HL-60/S4 treated with phorbol 12-myristate 13-acetate at 8.2 ng/mL for 4 days and 3 days (cell line): ENCODE measurements around the gene THAP4.

Experiments
- in situ Hi-C: fragments of 300-500 bp; cut with MboI; formaldehyde crosslinking; loops from 2 replicates; pipeline ENCODE4 v1.15.0; 2022; ENCODE audit warnings: low sequenced_read_pairs

The THAP4 gene

DNA sequence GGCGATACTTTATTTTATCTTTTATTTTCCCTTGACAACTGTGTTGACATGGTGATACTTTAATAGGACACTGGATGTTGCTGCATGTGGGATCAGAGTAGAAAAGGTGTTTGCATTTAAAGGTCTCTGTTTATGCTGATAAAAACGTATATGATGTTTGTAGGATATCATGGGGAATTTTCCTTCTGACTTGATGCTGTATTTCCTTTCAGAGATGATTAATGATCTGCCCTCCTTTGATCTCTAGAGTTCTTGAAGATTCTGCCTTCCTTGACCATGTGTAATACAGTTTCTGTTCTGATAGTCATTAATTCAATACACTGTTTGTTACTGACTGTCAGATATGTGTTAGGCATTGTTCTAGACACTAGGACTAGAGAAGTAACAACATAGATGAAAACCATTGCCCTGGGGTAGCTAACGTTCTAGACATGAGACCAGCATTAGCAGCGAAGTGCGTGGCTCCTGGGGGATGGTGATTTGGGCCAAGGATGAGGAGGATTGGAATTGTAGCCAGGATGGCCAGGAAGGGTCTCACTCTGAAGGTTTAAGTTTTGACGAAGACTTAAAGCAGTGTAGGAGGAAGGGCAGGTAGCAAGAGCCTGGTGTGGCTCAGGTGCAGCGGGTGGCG is 3.3 kb upstream of the THAP4 start:
- in situ Hi-C loops: no loop called here

DNA sequence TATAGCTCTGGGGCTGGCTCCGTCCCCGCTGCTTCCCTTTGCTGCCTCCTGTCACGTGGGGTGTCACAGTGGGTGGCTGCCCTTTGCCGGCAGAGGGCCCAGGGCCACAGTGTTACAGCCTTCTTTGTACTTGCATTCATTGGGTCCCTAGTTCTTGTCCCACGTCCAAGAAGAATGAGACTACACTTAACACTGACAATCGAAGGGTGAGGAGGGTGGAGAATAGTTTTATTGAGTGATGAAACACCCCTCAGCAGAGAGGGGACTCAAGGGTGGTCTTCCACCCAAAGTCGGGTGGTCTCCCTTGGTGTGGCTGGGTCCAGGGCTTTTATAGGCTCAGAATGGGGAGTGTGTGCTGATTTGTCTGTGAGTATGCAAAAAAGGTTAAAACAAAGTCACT is 2.4 kb upstream of the THAP4 start:
- in situ Hi-C loops: no loop called here

DNA sequence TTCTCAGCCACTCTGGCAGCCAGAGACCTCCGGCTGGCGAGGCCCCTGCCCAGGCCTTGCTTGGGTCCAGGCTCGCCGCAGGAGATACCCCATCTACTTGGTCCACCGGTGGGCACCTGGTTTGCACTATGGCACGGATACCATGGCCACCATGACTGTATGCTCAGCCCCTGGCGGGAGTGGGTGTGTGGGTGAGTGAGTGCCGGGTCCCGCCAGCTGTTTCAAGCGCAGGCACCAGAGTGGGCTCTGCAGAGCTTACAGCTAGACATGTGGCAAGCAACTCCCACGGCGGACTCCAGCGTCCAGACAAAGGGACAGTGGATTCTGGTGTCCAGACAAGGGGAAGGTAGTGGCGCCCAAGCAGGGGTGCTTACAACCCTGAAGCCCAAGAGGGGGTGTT is 2.0 kb upstream of the THAP4 start:
- in situ Hi-C loops: no loop called here

DNA sequence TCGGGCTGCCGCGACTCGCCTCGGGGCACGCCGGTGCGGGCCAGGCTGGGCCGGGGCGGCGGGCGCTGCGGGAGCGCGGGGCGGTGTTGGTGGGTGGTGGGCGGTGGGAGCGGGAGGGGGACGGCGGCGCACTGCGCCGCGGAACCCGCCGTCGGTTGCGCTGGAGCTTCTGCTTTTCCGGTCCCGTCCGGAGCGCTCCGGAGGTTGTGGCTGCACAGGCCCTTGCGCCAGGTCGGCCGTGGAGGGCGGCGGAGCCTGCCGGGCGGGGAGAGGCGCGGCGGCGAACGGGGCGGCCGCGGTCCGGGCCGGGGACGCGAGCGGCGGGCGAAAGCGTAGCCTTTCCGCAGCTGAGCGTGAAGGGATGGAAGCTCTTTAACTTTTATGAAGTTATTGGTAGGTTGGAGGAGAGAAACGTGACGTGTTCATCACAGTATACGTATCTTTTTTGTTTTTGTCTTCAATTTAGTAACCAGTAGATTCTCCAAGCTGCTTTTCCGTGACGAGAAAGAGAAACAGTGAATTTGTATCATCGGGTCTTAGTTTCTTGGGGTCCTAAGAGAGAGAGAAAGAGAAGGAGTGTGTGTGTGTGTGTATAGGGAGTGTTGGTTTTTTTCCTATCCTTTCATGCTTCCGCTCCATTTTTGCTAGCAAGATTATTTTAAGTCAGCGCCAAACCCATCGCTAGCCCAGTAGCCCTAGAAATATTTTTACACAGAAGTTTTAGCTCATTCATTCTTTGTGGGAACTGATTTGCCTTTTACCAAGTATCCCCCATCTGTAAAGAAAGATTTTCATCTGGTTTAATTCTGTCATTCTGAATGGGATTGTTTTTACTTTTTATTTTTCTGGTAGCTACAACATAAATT is 1.1 kb upstream of the THAP4 start:
- in situ Hi-C loops: no loop called here

DNA sequence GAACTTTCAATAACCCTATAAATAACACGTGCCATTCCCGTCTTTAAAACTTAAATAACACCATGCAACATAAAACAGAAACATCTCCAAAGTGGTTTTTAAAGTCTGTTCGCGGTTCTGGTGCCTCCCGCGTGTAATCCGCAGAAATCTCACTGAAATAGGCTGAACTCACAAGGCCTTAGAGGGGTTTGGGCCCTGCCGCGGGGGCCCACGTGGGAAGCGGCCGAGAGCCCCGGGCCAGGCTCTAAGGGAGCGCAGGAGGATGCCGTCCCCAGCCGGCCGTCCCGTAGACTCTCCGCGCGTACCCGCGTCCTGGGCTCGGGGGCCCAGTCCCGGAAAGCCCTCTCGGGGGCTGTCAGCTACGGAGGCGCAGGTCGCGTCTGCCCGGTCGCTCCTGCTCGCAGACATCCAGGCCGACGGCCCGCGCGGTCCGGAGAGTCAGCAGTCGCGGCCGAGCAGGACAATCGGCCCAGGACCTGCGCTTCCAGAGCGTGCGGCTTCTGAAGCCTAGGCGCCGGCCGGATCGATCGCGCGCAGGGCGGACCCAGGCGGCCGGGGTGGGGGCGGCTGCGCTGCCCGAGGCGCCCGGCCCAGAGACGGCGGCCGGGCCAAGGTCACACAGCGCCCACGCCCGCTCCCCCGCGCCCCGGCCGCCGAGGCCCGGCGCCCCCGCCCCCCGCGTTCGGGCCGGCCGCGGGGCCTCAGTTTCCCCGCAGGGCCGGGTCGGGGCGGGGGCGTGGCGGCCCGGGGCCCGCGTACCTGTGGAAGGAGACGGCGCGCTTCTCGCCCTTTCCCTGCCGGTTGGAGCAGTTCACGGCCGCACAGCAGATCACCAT is 558 bp downstream of the THAP4 start:
- in situ Hi-C loops: no loop called here

DNA sequence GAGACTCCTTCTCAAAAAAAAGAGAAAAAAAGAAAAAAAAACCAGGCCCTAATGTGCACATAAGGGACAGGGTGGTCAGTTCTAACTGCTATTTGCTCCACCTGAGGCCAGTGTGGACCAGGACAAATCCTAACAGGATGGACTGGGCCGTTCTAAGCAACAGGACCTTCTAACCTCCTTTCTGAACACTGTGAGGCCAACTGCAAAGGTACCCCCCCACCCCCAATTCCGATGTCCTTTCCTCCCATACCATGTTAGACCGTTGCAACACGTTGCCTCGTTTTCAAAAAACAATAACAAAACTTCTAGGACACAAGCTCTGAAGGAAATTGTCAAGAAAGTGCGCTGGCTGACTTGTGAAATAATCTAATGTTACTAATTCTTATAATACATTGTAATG is 1.2 kb downstream of the THAP4 start:
- in situ Hi-C loops: no loop called here

- in situ Hi-C loops: no loop called here
These were observed 3.4 kb downstream of the THAP4 start for GRCh38 chr2:241633561-241633960.

- in situ Hi-C loops: no loop called here
These were observed 4.3 kb downstream of the THAP4 start for GRCh38 chr2:241632478-241633325.

- in situ Hi-C loops: no loop called here
These were observed 7.1 kb downstream of the THAP4 start for GRCh38 chr2:241629762-241630435.

- in situ Hi-C loops: no loop called here
These were observed 9.3 kb downstream of the THAP4 start for GRCh38 chr2:241627675-241628074.

DNA sequence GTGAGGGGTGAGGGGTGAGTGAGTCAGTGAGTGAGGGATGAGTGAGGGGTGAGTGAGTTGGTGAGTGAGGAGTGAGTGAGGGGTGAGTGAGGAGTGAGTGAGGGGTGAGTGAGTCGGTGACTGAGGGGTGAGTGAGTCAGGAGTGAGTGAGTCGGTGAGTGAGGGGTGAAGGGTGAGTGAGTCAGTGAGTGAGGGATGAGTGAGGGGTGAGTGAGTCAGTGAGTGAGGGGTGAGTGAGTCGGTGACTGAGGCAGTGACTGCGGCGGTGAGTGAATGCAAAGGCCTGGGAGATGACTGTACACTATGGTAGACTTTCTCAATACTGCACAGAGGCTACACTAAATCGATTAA is 16.6 kb downstream of the THAP4 start:
- in situ Hi-C loops: no loop called here

- in situ Hi-C loops: no loop called here
These were observed 17.1 kb downstream of the THAP4 start for GRCh38 chr2:241619597-241620418.

DNA sequence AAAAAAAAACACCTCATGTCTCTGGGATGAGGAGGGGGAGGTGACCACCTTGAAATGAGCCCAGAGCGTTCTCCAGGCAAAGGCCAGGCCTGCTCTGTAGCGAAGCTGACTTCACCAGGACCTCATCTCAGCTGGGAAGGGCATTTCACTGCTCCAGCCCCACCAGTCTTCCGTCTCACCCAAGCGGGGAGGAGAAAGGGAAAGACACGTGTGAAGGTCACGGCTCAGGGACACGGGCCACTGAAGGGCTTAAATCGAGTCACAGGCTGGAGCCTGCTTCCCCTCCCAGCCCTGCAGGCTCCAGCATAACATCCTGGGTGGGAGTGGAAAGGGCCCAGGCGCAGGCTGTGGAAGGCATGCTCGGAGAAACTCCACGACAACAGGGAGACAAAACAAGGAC is 18.1 kb downstream of the THAP4 start:
- in situ Hi-C loops: no loop called here

DNA sequence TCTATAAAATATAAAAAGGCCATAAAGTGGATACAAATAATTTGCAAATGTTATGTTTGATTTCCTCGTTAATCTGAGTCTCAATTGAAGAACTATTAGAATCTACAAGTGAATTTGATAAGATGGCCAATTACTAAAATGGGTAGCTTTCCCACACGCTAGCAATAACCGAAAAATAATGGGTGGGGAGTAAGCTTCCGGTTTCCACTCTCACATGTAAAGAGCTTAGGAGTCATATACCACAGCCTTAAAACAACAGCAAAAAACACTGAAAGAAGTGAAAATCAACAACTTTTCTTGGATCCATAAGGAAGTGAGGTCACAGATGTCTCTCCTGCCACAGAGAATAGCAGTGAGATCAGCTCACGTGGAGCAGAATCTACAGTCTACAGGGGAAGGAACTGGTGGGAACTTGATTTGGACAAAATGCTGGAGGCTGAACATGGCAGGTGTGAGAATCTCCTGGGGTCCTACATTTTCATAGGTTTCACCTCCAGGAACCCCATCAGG is 18.6 kb downstream of the THAP4 start:
- in situ Hi-C loops: no loop called here

DNA sequence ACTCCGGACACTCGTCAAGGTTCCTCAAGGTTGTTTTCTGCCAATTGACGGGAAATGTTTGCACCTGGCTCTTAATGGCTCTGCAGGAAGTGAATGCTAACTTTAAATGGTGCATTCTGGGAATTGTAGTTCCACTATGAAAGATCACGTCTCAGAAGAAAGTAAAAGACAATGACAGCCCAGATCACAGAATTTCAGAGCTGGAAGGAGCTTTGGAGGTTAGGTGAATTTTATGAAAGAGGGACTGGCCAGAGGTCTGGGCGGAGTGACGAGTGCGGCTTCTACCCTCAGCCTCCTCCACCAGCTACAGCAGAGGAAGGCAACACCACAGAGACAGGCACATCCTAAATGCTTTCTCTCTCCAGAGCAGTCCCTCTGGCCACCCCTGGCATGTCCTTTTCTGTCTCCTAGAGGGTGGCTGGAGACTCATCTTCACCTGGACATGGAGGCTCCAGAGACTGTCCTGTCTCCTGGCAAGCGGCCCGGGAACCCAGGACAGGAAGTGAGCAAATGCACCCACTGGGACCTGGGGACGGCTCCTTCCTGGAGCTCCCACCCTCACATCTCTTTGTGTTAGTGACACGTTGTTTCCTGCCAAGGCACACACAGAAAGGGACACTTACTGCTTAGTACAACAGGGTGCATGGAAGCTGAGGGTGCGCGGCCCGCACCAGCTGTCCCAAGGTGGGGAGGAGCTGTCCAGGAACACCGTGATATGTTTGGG is 19.4 kb downstream of the THAP4 start:
- in situ Hi-C loops: no loop called here

GRCh38 chr2:241616168-241617125 is 20.5 kb downstream of the THAP4 start:
- in situ Hi-C loops: no loop called here

- in situ Hi-C loops: no loop called here
These were observed 21.4 kb downstream of the THAP4 start for GRCh38 chr2:241615522-241616052.
